NCI-H146 treated with DMSO at 0.1 percent for 48 hours (cell line): Measurements from ENCODE around the gene CCNL2.
A peak's percentile ranks its signal among the peaks of the same experiment; 100 is the strongest.
"Not testable (repeated sequence)": the region's sequence is repeated elsewhere in the genome, so short reads cannot be mapped to it uniquely, and the experiment has no call there.

ENCODE experiments used
- DNase-seq: peaks from one replicate; lab custom pipeline; 2025; ENCODE audit not compliant: unreplicated experiment; lab: John Stamatoyannopoulos, UW

Gene CCNL2

GRCh38 chr1:1373815-1374588 is 25.1 kb downstream of the CCNL2 start:
- DNase-seq = no peak

- DNase-seq = no peak
These were observed 25.9 kb downstream of the CCNL2 start for GRCh38 chr1:1373051-1373814.

- DNase-seq = peak; percentile 26
These were observed 27.1 kb downstream of the CCNL2 start for GRCh38 chr1:1371746-1372711.

- DNase-seq = no peak
These were observed 27.8 kb downstream of the CCNL2 start for GRCh38 chr1:1371364-1371745.

- DNase-seq = no peak
These were observed 28.3 kb downstream of the CCNL2 start for GRCh38 chr1:1370771-1371300.

GRCh38 chr1:1370094-1370493 is 29.0 kb downstream of the CCNL2 start:
- not testable (repeated sequence) for DNase-seq

- no peak for DNase-seq
These were observed 31.8 kb downstream of the CCNL2 start for GRCh38 chr1:1367315-1367714.

- DNase-seq = no peak
These were observed 32.5 kb downstream of the CCNL2 start for GRCh38 chr1:1366699-1367066.

- no peak for DNase-seq
These were observed 33.0 kb downstream of the CCNL2 start for GRCh38 chr1:1365875-1366698.

GRCh38 chr1:1364266-1364665 is 34.9 kb downstream of the CCNL2 start:
- DNase-seq = no peak

- no peak for DNase-seq
These were observed 37.1 kb downstream of the CCNL2 start for GRCh38 chr1:1361982-1362423.

GRCh38 chr1:1361233-1361981 is 37.7 kb downstream of the CCNL2 start:
- DNase-seq = no peak

GRCh38 chr1:1360506-1361169 is 38.5 kb downstream of the CCNL2 start:
- DNase-seq = no peak

- DNase-seq = no peak
These were observed 39.3 kb downstream of the CCNL2 start for GRCh38 chr1:1359664-1360468.

- no peak for DNase-seq
These were observed 39.8 kb downstream of the CCNL2 start for GRCh38 chr1:1359308-1359663.

- DNase-seq = no peak
These were observed 40.5 kb downstream of the CCNL2 start, which contains the start of gene MXRA8 for GRCh38 chr1:1358433-1359271. Gene MXRA8 (minus strand): TSS chr1:1358555. CDS start chr1:1358504, 51 bp downstream.

GRCh38 chr1:1357871-1358432 is 41.2 kb downstream of the CCNL2 start:
- no peak for DNase-seq
